ELF-1 (cell line): ENCODE measurements around the gene PABPN1L.

ENCODE experiments used
- DNase-seq: peaks from one replicate; pipeline ENCODE4 v3.0.0-alpha.2; 2016; ENCODE audit warnings: low read depth, low spot score

Gene PABPN1L

DNA sequence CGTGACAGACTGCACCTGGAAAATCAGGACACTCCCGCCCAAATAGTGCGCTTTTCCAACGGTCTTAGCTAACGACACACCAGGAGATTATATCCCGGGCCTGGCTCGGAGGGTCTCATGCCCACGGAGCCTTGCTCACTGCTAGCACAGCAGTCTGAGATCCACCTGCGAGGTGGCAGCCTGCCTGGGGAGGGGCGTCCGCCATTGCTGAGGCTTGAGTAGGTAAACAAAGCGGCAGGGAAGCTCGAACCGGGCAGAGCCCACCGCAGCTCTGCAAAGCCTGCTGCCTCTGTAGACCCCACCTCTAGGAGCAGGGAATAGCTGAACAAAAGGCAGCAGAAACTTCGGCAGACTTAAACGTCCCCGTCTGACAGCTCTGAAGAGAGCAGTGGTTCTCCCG, 14.8 kb downstream of the PABPN1L start:
- no peak for DNase-seq

DNA sequence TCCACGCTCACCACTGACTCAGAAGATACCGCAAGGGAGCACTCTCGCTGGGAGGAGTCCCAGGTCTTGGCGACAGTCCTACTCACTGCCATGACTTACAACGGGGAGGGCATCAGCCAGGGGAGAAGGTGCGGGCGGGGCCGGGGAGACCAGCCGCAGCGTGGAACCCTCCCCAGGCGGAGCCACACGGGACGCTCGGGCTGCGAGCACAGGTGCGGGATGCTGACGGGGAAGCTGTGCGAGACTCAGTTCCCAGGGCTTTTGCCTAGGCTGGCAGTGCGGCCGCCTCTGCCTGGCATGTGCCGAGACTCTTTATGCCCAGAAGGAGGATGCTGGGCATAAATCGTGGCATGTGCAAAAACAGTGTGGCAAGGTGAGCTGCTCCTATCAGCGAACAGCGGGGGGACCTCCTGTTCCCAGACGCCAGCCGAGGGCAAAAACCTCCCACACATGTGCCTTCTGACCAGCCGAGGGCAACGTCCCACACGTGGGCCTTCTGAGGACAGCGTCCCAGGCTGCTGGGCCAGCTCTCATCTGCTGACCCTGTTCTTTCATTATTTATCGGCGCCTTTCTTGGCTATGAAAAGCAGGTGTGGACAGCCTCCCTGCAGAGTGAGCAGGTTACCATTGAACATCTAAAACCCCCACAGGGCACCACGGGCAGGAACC, 15.8 kb downstream of the PABPN1L start:
- DNase-seq, result no peak

DNA sequence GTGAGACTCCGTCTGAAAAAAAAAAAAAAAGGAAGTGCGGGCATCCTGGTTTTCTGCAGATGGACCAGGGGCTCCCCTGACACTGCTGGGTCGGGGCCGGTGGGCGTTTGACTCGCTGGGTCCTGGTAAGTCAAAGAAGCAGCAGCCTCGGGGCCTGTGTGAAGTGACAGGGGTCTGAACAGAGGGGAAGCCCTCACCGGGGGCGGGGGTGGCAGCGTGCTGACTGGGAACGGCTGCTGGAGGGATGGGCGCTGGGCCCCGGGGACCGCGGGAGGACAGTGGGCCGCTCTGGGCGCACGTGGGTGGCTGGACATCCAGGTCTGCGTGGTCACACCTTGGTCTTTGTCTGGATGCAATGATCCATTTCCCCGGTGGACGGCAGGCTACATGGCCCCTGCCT, 17.9 kb downstream of the PABPN1L start:
- no peak for DNase-seq

- DNase-seq, result no peak
Observed at GRCh38 chr16:88847654-88848053, 18.8 kb downstream of the PABPN1L start.

DNA sequence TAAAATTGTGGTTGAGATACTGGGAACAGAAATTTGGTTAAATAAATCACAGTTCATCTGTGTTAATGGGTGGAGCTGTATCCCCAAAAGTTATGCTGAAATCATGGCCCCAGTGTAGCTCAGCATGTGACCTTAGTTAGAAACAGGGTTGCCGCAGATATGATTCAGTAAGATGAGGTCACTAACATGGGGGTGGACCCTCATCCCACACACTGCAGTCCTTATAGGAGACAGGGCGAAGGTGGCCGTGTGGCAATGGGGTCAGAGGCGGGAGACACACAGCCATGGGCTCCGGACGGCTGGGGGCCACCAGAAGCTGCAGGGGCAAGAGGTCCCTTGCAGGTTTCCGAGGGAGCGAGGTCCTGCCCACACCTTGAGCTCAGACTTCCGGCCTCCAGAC, 20.4 kb downstream of the PABPN1L start:
- DNase-seq, result no peak

DNA sequence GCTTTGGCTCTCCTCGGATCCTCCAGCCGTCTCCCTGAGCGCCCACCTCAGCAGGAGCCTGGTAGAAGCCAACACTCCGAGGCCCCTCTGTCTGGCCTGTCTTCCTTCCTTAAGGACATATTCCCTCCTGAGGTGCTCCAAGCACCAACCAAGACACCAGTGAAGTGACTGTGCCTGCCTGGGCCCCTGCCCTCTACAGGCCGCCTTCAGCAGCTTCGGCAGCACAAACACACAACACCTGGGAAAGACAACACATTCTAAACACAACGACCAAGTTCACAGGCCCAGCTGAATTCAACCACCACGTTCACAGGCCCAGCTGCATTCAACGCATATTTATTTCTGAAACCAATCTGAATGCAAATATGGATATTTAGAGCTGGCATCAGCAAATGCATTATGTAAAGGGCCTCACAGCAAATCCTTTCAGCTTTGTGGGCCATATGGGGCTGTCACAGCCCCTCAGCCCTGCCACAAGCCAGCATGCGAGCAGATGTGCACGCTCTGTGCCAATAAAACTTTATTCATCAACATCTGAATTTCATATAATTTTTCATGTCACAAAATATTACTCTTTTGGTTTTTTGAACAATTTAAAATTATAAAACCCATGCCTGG, 21.9 kb downstream of the PABPN1L start:
- DNase-seq, result peak; percentile 18

DNA sequence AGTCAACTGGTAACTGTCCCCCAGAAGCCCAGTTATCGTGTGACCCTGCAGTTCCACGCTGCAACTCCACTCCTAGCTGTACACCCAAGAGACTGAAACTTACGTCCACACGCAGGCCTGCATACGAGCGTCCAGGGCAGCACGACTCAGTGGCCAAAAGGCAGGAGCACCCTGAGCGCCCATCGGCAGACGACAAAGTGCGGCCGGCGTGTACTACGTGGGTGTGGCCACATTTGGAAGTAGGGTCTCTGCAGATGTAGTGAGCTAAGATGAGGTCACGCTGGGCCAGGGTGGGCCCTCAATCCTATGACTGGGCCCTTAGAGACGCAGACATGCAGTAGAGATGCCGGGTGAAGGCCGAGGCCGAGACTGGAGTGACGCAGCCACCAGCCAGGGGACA, 23.2 kb downstream of the PABPN1L start:
- no peak for DNase-seq

DNA sequence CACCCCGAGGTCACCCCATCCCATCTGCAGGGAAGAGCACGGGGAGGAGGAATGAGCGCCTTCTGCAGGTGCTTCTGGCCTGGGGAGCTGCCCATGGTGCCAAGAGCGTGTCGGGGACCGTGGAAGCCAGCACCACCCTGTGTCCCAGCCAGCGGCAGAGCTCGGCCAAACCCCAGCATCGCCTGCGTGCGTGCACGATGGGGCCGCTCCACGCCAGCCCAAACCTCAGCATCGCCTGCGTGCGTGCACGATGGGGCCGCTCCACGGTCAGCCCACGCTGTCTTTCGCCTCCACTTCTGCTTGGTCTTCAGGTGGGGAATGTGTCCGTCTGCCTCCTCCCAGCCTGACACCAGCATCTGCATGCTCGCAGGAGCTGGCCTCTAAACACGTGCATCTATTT, 23.7 kb downstream of the PABPN1L start:
- DNase-seq, result no peak

GRCh38 chr16:88842308-88842756, 24.1 kb downstream of the PABPN1L start:
- DNase-seq, result no peak

- no peak for DNase-seq
Observed at GRCh38 chr16:88841521-88842307, 24.7 kb downstream of the PABPN1L start.

DNA sequence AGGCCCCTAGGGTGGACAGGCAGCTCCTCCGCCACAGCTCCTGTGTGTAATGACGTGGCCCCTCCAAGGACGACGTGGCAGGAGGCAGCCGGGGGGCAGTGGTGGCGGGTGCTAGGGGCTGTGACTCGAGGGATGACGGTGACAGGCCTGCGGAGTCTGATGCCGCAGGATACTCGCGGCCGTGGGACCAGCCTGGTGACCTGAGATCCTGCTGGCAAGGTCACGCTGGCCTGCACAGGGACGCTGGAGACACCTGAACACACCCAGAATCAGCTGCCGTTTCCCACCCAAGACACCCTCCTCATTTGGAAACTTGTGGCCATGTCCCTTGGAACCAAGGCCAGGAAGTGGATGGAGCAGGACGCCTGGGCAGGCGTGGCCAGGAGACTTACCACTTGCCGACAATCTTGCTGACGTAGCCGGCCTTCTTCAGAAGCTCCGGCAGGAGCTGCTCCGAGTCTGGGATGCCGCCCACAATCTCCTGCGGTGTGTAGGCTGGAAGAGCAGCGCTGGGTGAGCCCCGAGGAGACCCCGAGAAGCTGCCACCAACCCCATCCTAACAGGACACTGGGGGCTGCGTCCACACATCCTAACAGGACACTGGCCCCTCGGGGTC, 25.8 kb downstream of the PABPN1L start:
- DNase-seq, result no peak

GRCh38 chr16:88839745-88840599, 26.5 kb downstream of the PABPN1L start:
- no peak for DNase-seq

GRCh38 chr16:88839026-88839529, 27.4 kb downstream of the PABPN1L start:
- DNase-seq, result peak; percentile 40

DNA sequence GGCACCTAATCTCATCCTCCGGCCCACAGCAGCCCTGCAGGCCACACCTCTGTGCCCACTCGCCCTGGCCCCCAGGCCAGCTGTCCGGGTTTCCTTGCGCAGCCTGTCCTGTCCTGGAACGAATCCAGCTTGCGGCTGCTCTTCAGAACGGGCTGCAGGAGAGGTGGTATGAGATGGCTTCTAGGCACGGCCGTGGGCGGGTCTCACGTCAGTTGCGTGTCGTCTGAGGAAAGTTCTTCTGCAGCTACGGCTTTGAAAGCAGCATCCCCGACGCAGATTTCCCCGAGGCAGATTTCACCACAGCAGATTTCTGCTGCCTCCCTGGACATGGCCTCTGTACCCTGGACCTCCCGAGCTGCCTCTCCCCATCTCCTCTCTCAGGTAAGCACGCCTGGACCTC, 27.9 kb downstream of the PABPN1L start:
- DNase-seq, result no peak

DNA sequence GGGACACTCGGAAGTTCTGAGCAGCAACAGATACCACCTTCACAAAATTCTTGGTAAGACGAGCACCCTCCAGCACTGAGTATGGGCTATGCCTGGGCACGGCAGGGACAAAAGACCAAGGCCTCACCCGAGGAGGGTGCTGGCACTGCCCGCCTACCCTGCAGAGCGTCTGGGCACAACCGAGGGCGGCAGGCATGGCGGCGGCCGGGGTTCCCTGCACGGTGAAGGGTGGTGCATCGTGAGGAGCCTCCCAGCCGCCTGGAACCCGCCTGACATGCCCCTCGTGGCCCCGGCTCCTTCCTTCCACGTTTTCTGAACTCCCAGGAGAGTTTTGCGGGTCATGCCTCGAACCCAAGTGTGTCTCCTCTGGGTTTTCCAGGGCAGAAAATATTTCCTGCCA, 28.7 kb downstream of the PABPN1L start:
- DNase-seq, result no peak

DNA sequence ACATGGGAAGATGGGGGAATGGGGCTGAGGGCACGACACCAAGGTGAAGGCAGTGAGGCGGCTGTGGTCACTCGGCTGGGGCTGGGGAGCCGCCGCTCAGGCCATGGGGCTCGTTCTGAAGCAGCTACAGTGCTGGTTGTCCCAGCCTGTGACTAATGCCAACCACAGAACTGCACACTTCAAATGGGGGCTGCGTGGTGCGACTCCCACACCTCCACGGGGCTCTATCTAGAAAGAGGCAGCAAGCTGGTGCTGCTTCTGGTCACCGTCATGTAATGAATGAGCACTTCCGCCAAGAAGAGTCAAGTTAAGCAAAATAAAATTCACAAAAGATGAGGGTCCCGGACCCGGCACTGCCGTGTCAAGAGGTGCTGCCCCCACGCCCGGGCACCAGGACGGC, 29.7 kb downstream of the PABPN1L start:
- DNase-seq, result no peak

DNA sequence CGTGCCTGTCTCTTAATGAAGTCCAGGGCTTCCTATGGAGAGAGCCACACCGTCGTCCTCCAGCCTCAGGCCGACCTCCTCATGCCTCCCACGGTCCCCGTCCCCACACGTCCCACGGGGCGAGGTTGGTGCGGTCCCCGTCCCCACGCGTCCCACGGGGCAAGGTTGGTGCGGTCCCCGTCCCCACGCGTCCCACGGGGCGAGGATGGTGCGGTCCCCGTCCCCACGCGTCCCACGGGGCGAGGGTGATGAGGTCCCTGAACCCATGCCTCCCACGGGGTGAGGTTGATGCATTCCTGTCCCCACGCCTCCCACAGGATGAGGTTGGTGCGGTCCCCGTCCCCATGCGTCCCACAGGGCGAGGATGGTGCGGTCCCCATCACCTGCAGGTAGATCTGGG, 30.6 kb downstream of the PABPN1L start:
- no peak for DNase-seq

DNA sequence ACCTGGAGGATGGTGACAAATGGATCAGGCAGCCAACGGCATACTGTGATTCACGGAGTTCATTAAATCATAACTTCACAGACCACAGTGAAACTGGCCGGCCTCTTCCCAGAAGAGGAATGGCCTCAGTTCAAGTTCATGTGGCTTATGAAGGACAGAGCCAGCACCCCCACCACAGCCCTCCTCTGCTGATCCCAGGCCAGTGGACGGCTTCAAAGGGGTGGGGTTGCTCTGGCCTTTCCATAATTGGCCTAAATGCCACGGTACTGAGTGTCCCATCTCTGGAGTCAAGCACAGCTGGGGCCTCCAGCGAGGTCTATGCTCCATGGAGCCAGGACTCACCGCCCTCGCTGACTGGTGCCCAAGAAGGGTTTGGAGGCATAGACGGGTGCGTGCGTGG, 31.1 kb downstream of the PABPN1L start:
- DNase-seq, result no peak

- no peak for DNase-seq
Observed at GRCh38 chr16:88834670-88835069, 31.8 kb downstream of the PABPN1L start.

GRCh38 chr16:88833086-88833485, 33.4 kb downstream of the PABPN1L start:
- DNase-seq, result no peak

DNA sequence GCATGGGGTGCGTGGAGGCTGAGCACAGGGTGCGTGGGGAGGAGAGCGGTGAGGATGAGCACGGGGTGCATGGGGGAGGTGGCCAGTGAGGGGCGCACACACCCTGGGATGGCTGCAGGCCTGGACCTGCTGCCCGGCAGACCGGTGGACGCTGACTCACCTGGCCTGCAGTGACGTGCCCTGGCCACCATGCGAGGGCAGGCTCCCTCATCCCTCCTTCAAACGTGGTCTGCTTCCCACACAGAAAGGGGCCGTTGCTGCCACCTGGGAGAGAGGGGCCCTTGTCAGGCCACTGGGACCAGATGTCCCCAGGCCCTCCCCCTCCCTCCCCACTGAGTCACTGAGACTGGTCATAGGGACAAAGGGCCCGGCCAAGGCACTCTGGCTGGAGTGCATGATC, 34.6 kb downstream of the PABPN1L start:
- DNase-seq, result no peak
